DND-41 (cell line): ENCODE results near the gene PABPN1L.

ENCODE experiments used
- ATAC-seq: fragments of 200-7000 bp; cut with Tn5 transposase; 3 replicates; pipeline ENCODE4 v1.9.1; 2021; ENCODE audit warnings: low read depth; ENCODE audit not compliant: insufficient read depth
- DNase-seq: peaks from one replicate; pipeline ENCODE4 v3.0.0-alpha.2; 2020
- H2AFZ ChIP-seq: 2 replicates; pipeline ENCODE4 v1.6.0; 2012; ENCODE audit warnings: low read depth, low read length
- H3K27ac ChIP-seq: 2 replicates; pipeline ENCODE4 v1.5.1; 2012; ENCODE audit warnings: low read length, inconsistent platforms
- H3K27me3 ChIP-seq: fragments of 200-600 bp; sonication (generic); 2 replicates; pipeline ENCODE4 v1.6.0; 2012; ENCODE audit warnings: low read length, mild to moderate bottlenecking, inconsistent platforms; ENCODE audit not compliant: insufficient read depth, poor library complexity
- H3K36me3 ChIP-seq: 2 replicates; pipeline ENCODE4 v1.5.1; 2012; ENCODE audit warnings: low read length, inconsistent platforms; ENCODE audit not compliant: insufficient read depth
- H3K4me1 ChIP-seq: 2 replicates; pipeline ENCODE4 v1.5.1; 2012; ENCODE audit warnings: mild to moderate bottlenecking, low read length; ENCODE audit not compliant: insufficient read depth
- H3K4me2 ChIP-seq: 2 replicates; pipeline ENCODE4 v1.6.0; 2012; ENCODE audit warnings: mild to moderate bottlenecking, moderate library complexity, low read length, inconsistent platforms; ENCODE audit not compliant: insufficient read depth
- H3K4me3 ChIP-seq, 2 experiments: fragments of 200-600 bp in 1 of 2; shearing (Covaris generic) in 1 of 2; 2 replicates each; pipeline ENCODE4 v1.5.1; 2012 to 2016; ENCODE audit warnings: inconsistent platforms in 2 of 2, low read length in 2 of 2, mild to moderate bottlenecking in 2 of 2, low read depth in 1 of 2, moderate library complexity in 1 of 2
- H3K79me2 ChIP-seq: 2 replicates; pipeline ENCODE4 v1.6.0; 2012; ENCODE audit warnings: low read length, inconsistent platforms; ENCODE audit not compliant: insufficient read depth
- H3K9ac ChIP-seq: 2 replicates; pipeline ENCODE4 v1.6.0; 2012; ENCODE audit warnings: low read depth, mild to moderate bottlenecking, inconsistent platforms, low read length, moderate library complexity
- H3K9me3 ChIP-seq: 2 replicates; pipeline ENCODE4 v1.5.1; 2012; ENCODE audit warnings: low read length, moderate library complexity, mild to moderate bottlenecking, inconsistent platforms; ENCODE audit not compliant: insufficient read depth, severe bottlenecking
- H4K20me1 ChIP-seq: 2 replicates; pipeline ENCODE4 v1.6.0; 2012; ENCODE audit warnings: low read length; ENCODE audit not compliant: insufficient read depth
- CTCF ChIP-seq: IDR thresholded peaks from 2 replicates; pipeline ENCODE4 v1.5.1; 2012; ENCODE audit warnings: borderline replicate concordance, low read length, moderate library complexity, mild to moderate bottlenecking; ENCODE audit not compliant: poor library complexity, severe bottlenecking; ENCODE audit errors: extremely low read depth
- EZH2 ChIP-seq: IDR thresholded peaks from 3 replicates; pipeline ENCODE4 v1.6.1; 2012; ENCODE audit warnings: borderline replicate concordance, low read depth, mild to moderate bottlenecking, moderate library complexity, low read length, inconsistent platforms; ENCODE audit not compliant: severe bottlenecking

Gene PABPN1L

GRCh38 chr16:88913870-88914269, 47.4 kb upstream of the PABPN1L start:
- no peak overlapping the region for H3K9ac ChIP-seq
- ATAC-seq (no peak), DNase-seq (no peak)
- H3K27ac ChIP-seq, result no peak overlapping the region
- no peaks in the 10 kb centered on the region for H3K79me2 ChIP-seq
- H3K4me2 ChIP-seq, result no peak overlapping the region
- H3K4me3 ChIP-seq, result no peak overlapping the region
- 0 out of 2 replicates have a peak, but pooled peaks cover 9% of the 10 kb centered on the region for H4K20me1 ChIP-seq
- H3K36me3 ChIP-seq, result no peaks in the 10 kb centered on the region
- no peaks in the 10 kb centered on the region for H3K27me3 ChIP-seq
- H2AFZ ChIP-seq, result no peak overlapping the region
- no peaks in the 10 kb centered on the region for H3K9me3 ChIP-seq
- H3K4me1 ChIP-seq, result no peaks in the 10 kb centered on the region
- TF ChIP-seq EZH2 (no peak), CTCF (no peak)

GRCh38 chr16:88913001-88913612, 46.6 kb upstream of the PABPN1L start:
- Histone ChIP-seq H3K27me3 (no peaks in the 10 kb centered on the region), H2AFZ (no peak overlapping the region), H3K4me1 (no peaks in the 10 kb centered on the region), H3K4me2 (no peak overlapping the region), H3K9me3 (no peaks in the 10 kb centered on the region), H3K4me3 (no peak overlapping the region), H3K79me2 (no peaks in the 10 kb centered on the region), H3K9ac (no peak overlapping the region), H3K36me3 (no peaks in the 10 kb centered on the region), H3K27ac (no peak overlapping the region), H4K20me1 (0 out of 2 replicates have a peak, but pooled peaks cover 12% of the 10 kb centered on the region)
- DNase-seq, result no peak
- TF ChIP-seq CTCF, result no peak
- no peak for TF ChIP-seq EZH2
- ATAC-seq, result no peak

GRCh38 chr16:88912556-88912955, 46.1 kb upstream of the PABPN1L start:
- DNase-seq (no peak), ATAC-seq (no peak)
- Histone ChIP-seq H3K36me3 (no peaks in the 10 kb centered on the region), H3K9ac (no peak overlapping the region), H3K4me1 (no peaks in the 10 kb centered on the region), H2AFZ (no peak overlapping the region), H3K79me2 (no peaks in the 10 kb centered on the region), H3K4me2 (no peak overlapping the region), H3K9me3 (no peaks in the 10 kb centered on the region), H4K20me1 (0 out of 2 replicates have a peak, but pooled peaks cover 12% of the 10 kb centered on the region), H3K27ac (no peak overlapping the region), H3K27me3 (no peaks in the 10 kb centered on the region), H3K4me3 (no peak overlapping the region)
- TF ChIP-seq CTCF, result no peak
- no peak for TF ChIP-seq EZH2
